Gastrocnemius medialis (tissue), 4 donors: Measurements from ENCODE around the gene TIMP3. TPM values are rescaled to one million over a fixed set of nuclear protein-coding genes. Genes with fewer than 3 reads are reported as not detected.

ENCODE experiments used
- ATAC-seq, 2 donors: fragments of 150-250 bp; one replicate each; pipeline ENCODE4 v1.9.1; 2016
- DNase-seq, 2 donors: peaks; one replicate each; pipeline ENCODE4 v3.0.0-alpha.2; 2019
- H3K27ac ChIP-seq, 4 donors: fragments of 200-600 bp; sonication (generic); 1 replicate in 1 of 4; 2 replicates in 3 of 4; pipeline ENCODE4 v1.5.1; 2016 to 2018; ENCODE audit warnings: mild to moderate bottlenecking in 2 of 4, moderate library complexity in 1 of 4
- H3K27me3 ChIP-seq, 3 donors: fragments of 200-600 bp; sonication (generic) in 2 of 3; 1 replicate in 1 of 3; 2 replicates in 2 of 3; pipeline versions ENCODE4 v1.5.1 to v1.6.0; 2016 to 2019; ENCODE audit warnings: mild to moderate bottlenecking in 1 of 3, moderate library complexity in 1 of 3
- H3K36me3 ChIP-seq, 2 donors: fragments of 200-600 bp; sonication (generic) in 1 of 2; one replicate each; pipeline ENCODE4 v1.5.1; 2017 to 2018
- H3K4me1 ChIP-seq, 2 donors: fragments of 200-600 bp; sonication (generic) in 1 of 2; one replicate each; pipeline ENCODE4 v1.5.1; 2016 to 2017; ENCODE audit warnings: mild to moderate bottlenecking in 2 of 2
- H3K4me3 ChIP-seq, 4 donors: fragments of 200-600 bp; sonication (generic) in 3 of 4; 1 replicate in 1 of 4; 2 replicates in 3 of 4; pipeline ENCODE4 v1.5.1; 2016 to 2019; ENCODE audit warnings: mild to moderate bottlenecking in 2 of 4
- H3K9me3 ChIP-seq, 3 donors: fragments of 200-600 bp; sonication (generic) in 2 of 3; 1 replicate in 1 of 3; 2 replicates in 2 of 3; pipeline ENCODE4 v1.5.1; 2016 to 2019
- CTCF ChIP-seq, 5 experiments: fragments of 450-650 bp in 3 of 5; fragments of 200-600 bp in 2 of 5; sonication (generic) in 2 of 5; IDR thresholded peaks in 4 of 5; conservative IDR thresholded peaks in 1 of 5; 1 replicate in 4 of 5; 2 replicates in 1 of 5; pipeline ENCODE4 v1.5.1; 2016 to 2019; ENCODE audit warnings: antibody characterized with exemption in 5 of 5, mild to moderate bottlenecking in 3 of 5, moderate library complexity in 3 of 5
- POLR2A ChIP-seq, 2 donors: fragments of 450-650 bp; IDR thresholded peaks; one replicate each; pipeline ENCODE4 v1.6.1; 2017; ENCODE audit warnings: antibody characterized with exemption in 2 of 2, mild to moderate bottlenecking in 2 of 2, moderate library complexity in 2 of 2
- in situ Hi-C, 4 donors: fragments of 200-750 bp; cut with MboI; loops; one replicate each; pipeline versions ENCODE4 v1.15.0 to v1.8.0; 2017; ENCODE audit warnings: low sequenced_read_pairs in 4 of 4
- intact Hi-C: fragments of 100-400 bp; cut with DNase I; formaldehyde crosslinking; loops from one replicate; pipeline ENCODE4 v1.15.1; 2023; ENCODE audit warnings: low total_unique reads
- total RNA-seq, 4 donors: library from RNA; depleted of rRNA; stranded (reverse); fragments of >200 nt; gene quantifications; one replicate each; pipeline versions ENCODE4 v1.1.0 to v1.2.3, GENCODE V29; 2016

TIMP3 gene
- total RNA-seq, 4 donors from 2014 or later: 102 to 247 (median 144) TPM

GRCh38 chr22:32819120-32819519 is 17.6 kb downstream of the TIMP3 start:
- in situ Hi-C loops: no loop called here
- no peak for TF ChIP-seq CTCF (IDR thresholded peaks at IDR 0.05 in 4 of 5, conservative IDR thresholded peaks at IDR 0.05 in 1 of 5)
- TF ChIP-seq POLR2A (IDR thresholded peaks at IDR 0.05): no peak
- H3K27me3 ChIP-seq: no peaks in the 10 kb centered on the region
- intact Hi-C loops: no loop called here
- no peaks in the 10 kb centered on the region for H3K9me3 ChIP-seq
- peak overlapping the region; percentile 49 to 64 (median 52) for H3K27ac ChIP-seq
- ATAC-seq: no peak
- H3K36me3 ChIP-seq: no peaks in the 10 kb centered on the region
- H3K4me1 ChIP-seq: peaks cover 41 to 49% of the 10 kb centered on the region in 2 donors
- H3K4me3 ChIP-seq: no peak overlapping the region
- no peak for DNase-seq

DNA sequence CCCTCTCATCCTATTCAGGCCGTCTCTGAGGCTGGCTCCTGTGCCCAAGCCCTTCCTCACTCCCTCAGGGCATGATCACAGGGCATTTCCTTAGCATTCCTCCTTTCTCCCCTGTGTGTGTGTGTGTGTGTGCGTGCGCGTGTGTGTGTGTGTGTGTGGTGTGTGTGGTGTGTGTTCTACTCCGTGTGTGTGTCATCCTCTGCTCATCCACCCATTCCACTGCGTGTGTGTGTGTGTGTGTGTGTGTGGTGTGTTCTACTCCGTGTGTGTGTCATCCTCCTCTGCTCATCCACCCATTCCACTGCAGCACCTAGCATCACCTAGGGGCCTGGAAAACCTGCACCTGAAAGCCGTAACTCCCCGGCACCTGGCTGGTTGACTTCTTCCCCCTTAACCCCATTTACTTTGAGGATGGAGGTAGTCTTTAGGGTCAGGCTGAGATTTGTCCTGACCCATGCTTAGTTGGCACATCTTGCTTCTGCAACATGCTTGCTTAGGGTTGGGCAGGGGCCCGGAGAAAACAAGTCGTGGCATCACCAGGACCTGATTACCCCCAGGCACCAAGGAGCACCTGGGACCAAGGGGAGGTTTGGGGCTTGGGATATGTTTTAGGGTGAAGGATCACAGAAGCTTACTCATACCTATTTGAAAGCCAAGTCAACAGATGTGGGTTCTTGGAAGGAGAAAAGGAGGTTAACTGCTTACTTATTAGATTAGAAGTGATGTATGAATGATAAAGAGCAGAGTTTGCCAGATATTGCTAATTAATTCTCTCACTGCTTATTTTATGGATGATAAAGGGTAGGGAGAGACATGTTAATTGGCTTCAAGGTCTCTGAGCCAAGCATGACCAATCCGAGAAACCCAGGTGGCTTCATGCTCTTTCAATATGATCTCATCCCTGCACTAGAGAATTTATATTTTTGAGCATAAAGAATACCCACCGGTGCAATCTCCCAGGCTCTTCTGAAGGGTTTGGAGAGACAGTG is 18.9 kb downstream of the TIMP3 start:
- no peak for TF ChIP-seq POLR2A (IDR thresholded peaks at IDR 0.05)
- TF ChIP-seq CTCF (IDR thresholded peaks at IDR 0.05 in 4 of 5, conservative IDR thresholded peaks at IDR 0.05 in 1 of 5): no peak
- Histone ChIP-seq H3K27me3 (no peaks in the 10 kb centered on the region), H3K27ac (peak overlapping the region in 3 of 4 donors; percentile 23 to 64 (median 49)), H3K36me3 (no peaks in the 10 kb centered on the region), H3K9me3 (no peaks in the 10 kb centered on the region), H3K4me1 (peaks cover 38 to 43% of the 10 kb centered on the region in 2 donors), H3K4me3 (no peak overlapping the region)
- ATAC-seq (no peak), DNase-seq (no peak)
- intact Hi-C loops: no loop called here
- in situ Hi-C loops: no loop called here

DNA sequence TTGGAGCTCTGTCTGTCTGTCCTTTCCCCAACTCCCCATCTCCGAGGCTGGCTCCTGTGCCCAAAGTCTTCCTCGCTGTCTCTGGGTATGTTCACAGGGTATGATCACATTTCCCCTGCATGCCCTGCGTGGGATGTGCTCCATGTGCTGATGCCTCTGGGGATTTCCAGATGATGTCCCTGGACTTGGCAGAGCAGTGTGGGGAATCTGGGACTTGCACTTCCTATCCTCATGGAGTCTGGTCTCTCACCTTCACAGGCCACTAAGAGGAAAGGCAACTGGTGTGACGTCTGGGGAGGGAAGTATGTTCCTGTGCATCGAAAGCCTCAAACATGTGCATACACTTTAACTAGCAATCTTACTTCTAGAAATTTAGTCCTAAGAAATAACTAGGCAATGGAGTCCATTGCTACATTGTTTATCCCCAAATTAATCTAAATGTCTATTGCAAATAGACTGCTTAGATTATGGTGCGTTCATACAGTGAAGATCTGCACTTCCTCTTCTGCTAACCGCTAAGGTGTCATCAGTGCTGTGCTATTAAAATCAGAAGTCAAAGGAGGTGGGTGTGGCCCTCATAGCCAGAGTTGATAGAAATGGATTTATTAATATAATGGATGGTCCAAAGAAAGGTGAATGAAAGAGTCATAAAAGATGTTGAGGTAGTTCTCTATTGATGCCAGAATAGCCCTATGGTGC is 20.8 kb downstream of the TIMP3 start:
- Histone ChIP-seq H3K4me1 (peaks cover 37 to 38% of the 10 kb centered on the region in 2 donors), H3K27ac (peak overlapping the region in 2 of 4 donors; percentile 13 to 39)
- intact Hi-C loops: no loop called here

More for the DNA sequence above, 20.8 kb downstream of the TIMP3 start:
- ATAC-seq (no peak), DNase-seq (no peak)
- Histone ChIP-seq H3K4me3 (no peak overlapping the region), H3K27me3 (no peaks in the 10 kb centered on the region), H3K36me3 (no peaks in the 10 kb centered on the region), H3K9me3 (no peaks in the 10 kb centered on the region)
- in situ Hi-C loops: no loop called here
- no peak for TF ChIP-seq POLR2A (IDR thresholded peaks at IDR 0.05)
- TF ChIP-seq CTCF (IDR thresholded peaks at IDR 0.05 in 4 of 5, conservative IDR thresholded peaks at IDR 0.05 in 1 of 5): no peak
